ENCODE measurements around the gene RUSC2.

The RUSC2 gene

GRCh38 chr9:35482071-35482470, 7.8 kb upstream of the RUSC2 start:
- Histone ChIP-seq H3K79me2 (ENCODE audit: insufficient read depth, low read depth) (no peaks in the 10 kb centered on the region), H3K4me3 (IDR thresholded peaks at IDR 0.05; ENCODE audit: insufficient read depth, low read depth, low read length) (no peak overlapping the region), H4K20me1 (ENCODE audit: insufficient read depth) (no peaks in the 10 kb centered on the region), H3K27ac (no peak overlapping the region), H3K4me1 (ENCODE audit: low read depth, poor library complexity, severe bottlenecking) (peaks cover 3% of the 10 kb centered on the region), H3K9ac (no peak overlapping the region), H3K4me2 (no peak overlapping the region), H3K27me3 (ENCODE audit: insufficient read depth, low read depth) (no peaks in the 10 kb centered on the region), H2AFZ (ENCODE audit: low read depth) (no peak overlapping the region), H3K36me3 (ENCODE audit: insufficient read depth) (no peaks in the 10 kb centered on the region)
- no peak for TF ChIP-seq CTCF (conservative IDR thresholded peaks at IDR 0.05; ENCODE audit: low read depth, low read length)

GRCh38 chr9:35484406-35484805, 5.5 kb upstream of the RUSC2 start:
- no peak overlapping the region for H3K27ac ChIP-seq
- no peaks in the 10 kb centered on the region for H3K79me2 ChIP-seq (ENCODE audit: insufficient read depth, low read depth)

GRCh38 chr9:35487081-35487480, 2.8 kb upstream of the RUSC2 start:
- TF ChIP-seq CTCF (conservative IDR thresholded peaks at IDR 0.05; ENCODE audit: low read depth, low read length), result no peak
- H3K27ac ChIP-seq, result no peak overlapping the region
- H3K27me3 ChIP-seq (ENCODE audit: insufficient read depth, low read depth), result no peaks in the 10 kb centered on the region
- no peak overlapping the region for H3K4me2 ChIP-seq
- no peaks in the 10 kb centered on the region for H3K36me3 ChIP-seq (ENCODE audit: insufficient read depth)
- no peaks in the 10 kb centered on the region for H3K79me2 ChIP-seq (ENCODE audit: insufficient read depth, low read depth)
- peaks cover 8% of the 10 kb centered on the region for H3K4me1 ChIP-seq (ENCODE audit: low read depth, poor library complexity, severe bottlenecking)
- no peak overlapping the region for H2AFZ ChIP-seq (ENCODE audit: low read depth)
- no peak overlapping the region for H3K9ac ChIP-seq
- H3K4me3 ChIP-seq (IDR thresholded peaks at IDR 0.05; ENCODE audit: insufficient read depth, low read depth, low read length), result no peak overlapping the region
- H4K20me1 ChIP-seq (ENCODE audit: insufficient read depth), result no peaks in the 10 kb centered on the region

More at GRCh38 chr9:35484406-35484805, 5.5 kb upstream of the RUSC2 start:
- no peak overlapping the region for H3K9ac ChIP-seq
- no peak overlapping the region for H3K4me2 ChIP-seq
- H3K4me1 ChIP-seq (ENCODE audit: low read depth, poor library complexity, severe bottlenecking), result no peaks in the 10 kb centered on the region
- H3K27me3 ChIP-seq (ENCODE audit: insufficient read depth, low read depth), result no peaks in the 10 kb centered on the region
- TF ChIP-seq CTCF (conservative IDR thresholded peaks at IDR 0.05; ENCODE audit: low read depth, low read length), result no peak
- no peaks in the 10 kb centered on the region for H4K20me1 ChIP-seq (ENCODE audit: insufficient read depth)
- no peaks in the 10 kb centered on the region for H3K36me3 ChIP-seq (ENCODE audit: insufficient read depth)
- H2AFZ ChIP-seq (ENCODE audit: low read depth), result no peak overlapping the region
- no peak overlapping the region for H3K4me3 ChIP-seq (IDR thresholded peaks at IDR 0.05; ENCODE audit: insufficient read depth, low read depth, low read length)

- no peak overlapping the region for H2AFZ ChIP-seq (ENCODE audit: low read depth)
- no peak overlapping the region for H3K4me2 ChIP-seq
- H3K4me3 ChIP-seq (IDR thresholded peaks at IDR 0.05; ENCODE audit: insufficient read depth, low read depth, low read length), result no peak overlapping the region
- H3K36me3 ChIP-seq (ENCODE audit: insufficient read depth), result no peaks in the 10 kb centered on the region
- no peaks in the 10 kb centered on the region for H3K27me3 ChIP-seq (ENCODE audit: insufficient read depth, low read depth)
- no peaks in the 10 kb centered on the region for H3K79me2 ChIP-seq (ENCODE audit: insufficient read depth, low read depth)
- H3K27ac ChIP-seq, result no peak overlapping the region
- peaks cover 8% of the 10 kb centered on the region for H3K4me1 ChIP-seq (ENCODE audit: low read depth, poor library complexity, severe bottlenecking)
- no peak overlapping the region for H3K9ac ChIP-seq
- no peaks in the 10 kb centered on the region for H4K20me1 ChIP-seq (ENCODE audit: insufficient read depth)
- TF ChIP-seq CTCF (conservative IDR thresholded peaks at IDR 0.05; ENCODE audit: low read depth, low read length), result no peak
Observed at GRCh38 chr9:35488021-35488420, 1.9 kb upstream of the RUSC2 start.

All from KMS-11 (cell line).